ENCODE measurements around the gene MIA2. TPM values are rescaled to one million over a fixed set of nuclear protein-coding genes. Genes with fewer than 3 reads are reported as not detected.

The MIA2 gene
- total RNA-seq, 1 experiment from 2014 or later, result 15.0 TPM

DNA sequence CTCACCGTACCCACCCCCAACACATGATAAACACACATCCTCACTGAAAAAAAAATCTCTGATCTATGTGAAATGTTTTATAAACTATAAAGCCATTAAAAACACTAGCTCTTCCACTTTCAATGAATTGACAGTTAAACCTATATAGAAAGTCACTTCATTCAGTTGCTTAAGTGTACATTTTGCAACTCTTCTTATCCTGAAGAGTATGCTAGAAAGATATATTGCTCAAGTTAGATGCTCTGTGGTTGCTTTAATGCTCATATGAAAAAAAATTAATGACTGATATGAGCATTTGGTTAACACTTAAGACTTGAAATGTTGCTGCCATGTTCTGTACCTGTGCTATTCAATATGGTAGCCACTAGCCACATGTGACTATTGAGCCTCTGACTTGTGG, 21.0 kb upstream of the MIA2 start:
- Mint-ChIP-seq H3K27ac (no peak overlapping the region), H3K9me3 (no peaks in the 10 kb centered on the region), H3K4me1 (peaks cover 15 to 18% of the 10 kb centered on the region in 2 experiments), H3K27me3 (ENCODE audit: low read depth) (no peaks in the 10 kb centered on the region), H3K36me3 (ENCODE audit: insufficient read depth in 1 of 3, low read depth in 3 of 3) (no peaks in the 10 kb centered on the region), H3K4me3 (no peak overlapping the region)
- Histone ChIP-seq H3K23ac (ENCODE audit: insufficient read length, low read depth, low read length) (no peak overlapping the region), H2AFZ (ENCODE audit: low read length) (no peak overlapping the region), H3K23me2 (ENCODE audit: insufficient read length, low read depth, low read length, poor library complexity, severe bottlenecking) (no peaks in the 10 kb centered on the region), H3K27me3 (ENCODE audit: insufficient read depth, low read length) (no peaks in the 10 kb centered on the region), H3T11ph (ENCODE audit: low read length) (no peak overlapping the region), H2BK5ac (ENCODE audit: insufficient read length, low read length) (no peak overlapping the region), H3K18ac (ENCODE audit: insufficient read length, low read depth, low read length) (no peak overlapping the region), H2BK12ac (ENCODE audit: insufficient read length, low read depth, low read length) (no peak overlapping the region), H4K8ac (replicated peaks; ENCODE audit: insufficient read length, low read depth, low read length) (no peak overlapping the region), H2BK20ac (ENCODE audit: low read depth, low read length, poor library complexity, severe bottlenecking) (no peak overlapping the region), H4K5ac (ENCODE audit: insufficient read length, low read depth, low read length) (no peak overlapping the region), H3K14ac (ENCODE audit: insufficient read depth, low read length) (no peak overlapping the region), H2AK5ac (ENCODE audit: insufficient read length, low read length) (no peak overlapping the region), H3K4me1 (ENCODE audit: insufficient read depth, low read length) (no peaks in the 10 kb centered on the region; the same call in 1 of the 2 replicates), H3K4ac (ENCODE audit: low read depth, low read length) (no peak overlapping the region), H3K79me2 (ENCODE audit: insufficient read depth, low read length) (no peaks in the 10 kb centered on the region), H3K9ac (ENCODE audit: extremely low read depth, insufficient read length, low read length) (no peak overlapping the region), H3K56ac (ENCODE audit: insufficient read length, low read depth, low read length) (no peak overlapping the region), H2BK120ac (ENCODE audit: low read depth, low read length, poor library complexity, severe bottlenecking) (no peak overlapping the region), H3K9me3 (ENCODE audit: control insufficient read depth, low read depth, low read length) (no peaks in the 10 kb centered on the region), H3K4me2 (ENCODE audit: insufficient read depth, insufficient read length, low read length) (no peak overlapping the region), H3K79me1 (ENCODE audit: insufficient read depth, low read depth, low read length, poor library complexity, severe bottlenecking) (no peaks in the 10 kb centered on the region), H4K91ac (ENCODE audit: insufficient read length, low read depth, low read length) (no peak overlapping the region), H4K20me1 (ENCODE audit: control insufficient read depth, insufficient read depth, insufficient read length) (no peaks in the 10 kb centered on the region), H2BK15ac (ENCODE audit: low read depth, low read length) (no peak overlapping the region), H3K27ac (ENCODE audit: insufficient read length, low read depth, low read length) (no peak overlapping the region)
- TF ChIP-seq, protein P1, sequence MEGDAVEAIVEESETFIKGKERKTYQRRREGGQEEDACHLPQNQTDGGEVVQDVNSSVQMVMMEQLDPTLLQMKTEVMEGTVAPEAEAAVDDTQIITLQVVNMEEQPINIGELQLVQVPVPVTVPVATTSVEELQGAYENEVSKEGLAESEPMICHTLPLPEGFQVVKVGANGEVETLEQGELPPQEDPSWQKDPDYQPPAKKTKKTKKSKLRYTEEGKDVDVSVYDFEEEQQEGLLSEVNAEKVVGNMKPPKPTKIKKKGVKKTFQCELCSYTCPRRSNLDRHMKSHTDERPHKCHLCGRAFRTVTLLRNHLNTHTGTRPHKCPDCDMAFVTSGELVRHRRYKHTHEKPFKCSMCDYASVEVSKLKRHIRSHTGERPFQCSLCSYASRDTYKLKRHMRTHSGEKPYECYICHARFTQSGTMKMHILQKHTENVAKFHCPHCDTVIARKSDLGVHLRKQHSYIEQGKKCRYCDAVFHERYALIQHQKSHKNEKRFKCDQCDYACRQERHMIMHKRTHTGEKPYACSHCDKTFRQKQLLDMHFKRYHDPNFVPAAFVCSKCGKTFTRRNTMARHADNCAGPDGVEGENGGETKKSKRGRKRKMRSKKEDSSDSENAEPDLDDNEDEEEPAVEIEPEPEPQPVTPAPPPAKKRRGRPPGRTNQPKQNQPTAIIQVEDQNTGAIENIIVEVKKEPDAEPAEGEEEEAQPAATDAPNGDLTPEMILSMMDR (conservative IDR thresholded peaks at IDR 0.05), result no peak
- no peak for DNase-seq
- no CpG with 5 or more reads among the region's 1 CpG for WGBS (ENCODE audit: extremely low coverage, insufficient read length, low lambda C conversion rate)
